Measurements from ENCODE around the gene OR10H1.
"Not testable (repeated sequence)": the region's sequence is repeated elsewhere in the genome, so short reads cannot be mapped to it uniquely, and the experiment has no call there.

OR10H1 gene

GRCh38 chr19:15815306-15815705 lies at the start of gene OR10H1:
OR10H1 (minus strand) TSS chr19:15815664; CDS start chr19:15808037, 7,627 bp downstream.
- H3K4me3 ChIP-seq (ENCODE audit: low read depth, low read length) = no peak within 1 kb of the TSS

DNA sequence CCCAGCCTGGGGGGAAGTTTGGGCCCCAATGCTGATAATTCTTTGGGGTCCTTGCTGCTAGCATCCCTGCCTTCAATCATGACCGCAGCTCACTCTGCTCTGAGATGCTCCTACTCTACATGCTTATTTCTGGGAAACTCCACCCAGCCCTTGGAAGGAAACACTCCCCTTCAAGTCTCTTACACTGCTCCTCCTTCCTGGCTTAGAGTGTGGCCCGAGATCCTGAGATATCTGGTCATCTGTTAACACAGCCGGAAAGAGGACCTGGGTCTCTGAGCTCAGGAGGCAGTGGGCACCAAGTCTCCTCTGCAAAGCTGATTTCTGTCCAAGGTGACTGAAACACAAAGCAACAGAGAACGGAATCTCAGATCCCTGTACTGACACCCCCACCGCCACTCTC lies 49.4 kb upstream of the OR10H1 start:
- H3K4me3 ChIP-seq (ENCODE audit: low read depth, low read length) = no peak overlapping the region

GRCh38 chr19:15863272-15863671 lies 47.8 kb upstream of the OR10H1 start:
- no peak overlapping the region for H3K4me3 ChIP-seq (ENCODE audit: low read depth, low read length)

DNA sequence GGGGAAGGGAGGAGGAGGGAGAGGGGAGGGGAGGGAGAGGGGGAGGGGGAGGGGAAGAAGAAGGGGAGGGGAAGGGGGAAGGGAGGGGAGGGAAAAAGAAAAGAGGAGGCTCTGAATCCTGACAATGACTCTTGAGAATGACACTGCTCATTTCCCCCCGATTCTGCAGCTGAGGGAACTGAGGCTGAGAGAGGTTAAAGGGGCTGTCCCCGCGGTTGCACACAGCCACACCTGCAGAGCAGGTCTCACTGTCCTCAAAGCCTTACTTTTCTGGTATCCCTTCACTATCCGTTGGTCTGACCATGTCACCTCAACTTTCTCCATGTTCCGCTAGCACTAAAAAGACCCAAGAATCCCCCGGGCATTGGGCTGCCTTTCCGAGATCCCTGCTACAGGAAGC lies 47.0 kb upstream of the OR10H1 start:
- no peak overlapping the region for H3K4me3 ChIP-seq (ENCODE audit: low read depth, low read length)

DNA sequence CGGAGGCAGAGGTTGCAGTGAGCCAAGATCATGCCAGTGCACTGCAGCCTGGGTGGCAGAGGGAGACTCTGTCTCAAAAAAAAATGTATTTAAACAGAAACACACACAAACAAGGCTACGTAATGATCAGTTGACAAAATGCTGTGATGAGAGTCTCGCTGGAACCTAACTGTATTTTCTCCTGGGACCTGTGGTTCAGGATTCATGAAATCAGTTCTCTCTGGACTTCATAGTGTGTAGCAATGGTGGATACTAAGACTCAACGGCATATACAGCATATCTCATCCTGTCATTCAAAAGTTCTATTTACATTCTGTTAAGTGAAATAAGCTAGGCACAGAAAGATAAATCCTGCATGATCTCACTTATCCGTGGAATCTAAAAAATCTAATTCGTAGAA lies 45.1 kb upstream of the OR10H1 start:
- H3K4me3 ChIP-seq (ENCODE audit: low read depth, low read length) = no peak overlapping the region

- no peak overlapping the region for H3K4me3 ChIP-seq (ENCODE audit: low read depth, low read length)
Observed at GRCh38 chr19:15859187-15859586, 43.7 kb upstream of the OR10H1 start.

DNA sequence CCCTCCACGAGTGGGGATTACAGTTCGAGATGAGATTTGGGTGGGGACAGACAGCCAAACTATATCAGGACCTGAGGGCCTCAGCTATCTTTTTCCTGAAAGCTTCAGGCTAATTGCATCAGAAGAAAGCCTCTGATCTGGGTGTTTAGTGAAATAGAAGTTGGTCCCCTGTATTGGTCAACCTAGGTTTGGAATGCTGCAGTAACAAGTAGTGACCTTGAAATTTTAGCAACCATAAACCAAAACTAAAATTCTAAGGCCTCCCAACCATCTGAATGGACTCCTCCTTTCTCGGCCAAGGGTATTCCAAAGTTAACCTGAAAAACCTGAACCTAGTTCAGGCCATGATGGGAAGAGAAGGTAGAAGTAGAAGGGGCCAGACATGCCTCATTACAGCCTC lies 34.9 kb upstream of the OR10H1 start:
- H3K4me3 ChIP-seq (ENCODE audit: low read depth, low read length) = no peak overlapping the region

- no peak overlapping the region for H3K4me3 ChIP-seq (ENCODE audit: low read depth, low read length)
Observed at GRCh38 chr19:15846923-15847322, 31.5 kb upstream of the OR10H1 start.

DNA sequence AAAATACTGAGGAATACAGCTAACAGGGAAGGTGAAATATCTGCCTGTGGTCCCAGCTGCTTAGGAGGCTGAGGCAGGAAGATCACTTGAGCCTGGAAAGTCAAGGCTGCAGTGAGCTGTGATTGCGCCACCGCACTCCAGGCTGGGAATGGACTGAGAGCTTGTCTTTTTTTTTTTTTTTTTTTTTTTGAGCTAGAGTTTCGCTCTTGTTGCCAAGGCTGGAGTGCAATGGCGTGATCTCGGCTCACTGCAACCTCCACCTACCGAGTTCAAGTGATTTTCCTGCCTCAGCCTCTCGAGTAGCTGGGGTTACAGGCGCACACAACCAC lies 28.4 kb upstream of the OR10H1 start:
- not testable (repeated sequence) for H3K4me3 ChIP-seq (ENCODE audit: low read depth, low read length)

DNA sequence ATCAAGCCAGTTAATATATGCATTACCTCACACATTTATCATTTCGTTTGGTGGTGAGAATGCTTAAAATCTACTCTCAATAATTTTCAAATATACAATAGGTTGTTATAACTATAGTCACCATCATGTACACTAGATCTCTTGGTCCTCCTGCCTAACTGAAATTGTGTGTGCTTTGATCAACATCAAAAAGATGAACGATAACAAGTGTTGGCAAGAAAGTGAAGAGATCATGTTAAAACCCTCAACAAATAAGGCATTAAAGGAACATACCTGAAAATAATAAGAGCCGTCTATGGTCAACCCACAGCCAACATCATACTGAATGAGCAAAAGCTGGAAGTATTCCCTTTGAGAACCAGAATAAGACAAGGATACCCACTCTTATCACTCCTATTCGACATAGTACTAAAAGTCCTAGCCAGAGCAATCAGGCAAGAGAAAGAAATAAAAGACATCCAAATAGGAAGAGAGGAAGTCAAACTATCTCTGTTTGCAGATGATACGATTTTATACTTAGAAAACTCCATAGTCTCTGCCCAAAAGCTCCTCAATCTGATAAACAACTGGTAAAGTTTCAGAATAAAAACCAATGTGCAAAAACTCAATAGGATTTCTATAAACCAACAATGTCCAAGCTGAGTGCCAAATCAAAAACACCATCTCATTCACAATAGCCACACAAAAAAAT lies 27.9 kb upstream of the OR10H1 start:
- H3K4me3 ChIP-seq (ENCODE audit: low read depth, low read length) = no peak overlapping the region

DNA sequence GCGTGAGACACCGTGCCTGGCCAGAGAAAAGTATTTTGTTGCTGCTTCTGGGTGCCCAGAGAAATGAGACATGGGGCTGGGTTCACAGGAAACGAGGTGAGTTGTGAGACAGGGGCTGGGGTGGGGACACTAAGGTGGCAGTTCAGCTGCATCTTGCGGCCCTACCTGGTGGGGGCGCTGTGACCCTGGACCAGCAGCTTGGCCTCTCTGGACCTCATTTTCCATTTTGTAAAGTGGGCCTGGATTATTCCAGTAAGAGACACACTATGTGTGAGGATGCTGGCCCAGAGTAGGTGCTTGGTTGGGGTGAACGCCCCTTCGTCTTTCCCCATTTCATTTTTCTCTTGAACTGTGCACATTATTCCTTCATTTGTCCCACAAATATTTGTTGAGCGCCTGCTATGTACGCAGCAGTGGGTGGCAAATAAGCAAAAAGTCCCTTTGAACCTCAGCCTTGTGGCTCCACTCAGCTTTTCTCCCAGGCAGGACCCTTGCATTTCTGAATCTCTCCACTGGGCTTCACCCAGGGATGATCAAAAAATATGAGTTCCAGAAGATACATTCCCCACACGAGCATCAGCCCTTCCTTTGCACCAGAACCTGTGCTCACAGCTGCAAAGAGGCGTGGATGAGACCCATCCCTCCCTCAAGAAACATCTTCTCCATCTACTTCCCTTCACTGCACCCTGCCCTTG lies 26.6 kb upstream of the OR10H1 start:
- no peak overlapping the region for H3K4me3 ChIP-seq (ENCODE audit: low read depth, low read length)

GRCh38 chr19:15840833-15841232 lies 25.4 kb upstream of the OR10H1 start:
- no peak overlapping the region for H3K4me3 ChIP-seq (ENCODE audit: low read depth, low read length)

GRCh38 chr19:15839888-15840287 lies 24.4 kb upstream of the OR10H1 start:
- H3K4me3 ChIP-seq (ENCODE audit: low read depth, low read length) = not testable (repeated sequence)

GRCh38 chr19:15838351-15838750 lies 22.9 kb upstream of the OR10H1 start:
- no peak overlapping the region for H3K4me3 ChIP-seq (ENCODE audit: low read depth, low read length)

GRCh38 chr19:15837221-15837731 lies 21.8 kb upstream of the OR10H1 start:
- H3K4me3 ChIP-seq (ENCODE audit: low read depth, low read length) = peak overlapping the region; percentile 13

GRCh38 chr19:15836330-15837220 lies 21.1 kb upstream of the OR10H1 start:
- peak overlapping the region; percentile 62 for H3K4me3 ChIP-seq (ENCODE audit: low read depth, low read length)

DNA sequence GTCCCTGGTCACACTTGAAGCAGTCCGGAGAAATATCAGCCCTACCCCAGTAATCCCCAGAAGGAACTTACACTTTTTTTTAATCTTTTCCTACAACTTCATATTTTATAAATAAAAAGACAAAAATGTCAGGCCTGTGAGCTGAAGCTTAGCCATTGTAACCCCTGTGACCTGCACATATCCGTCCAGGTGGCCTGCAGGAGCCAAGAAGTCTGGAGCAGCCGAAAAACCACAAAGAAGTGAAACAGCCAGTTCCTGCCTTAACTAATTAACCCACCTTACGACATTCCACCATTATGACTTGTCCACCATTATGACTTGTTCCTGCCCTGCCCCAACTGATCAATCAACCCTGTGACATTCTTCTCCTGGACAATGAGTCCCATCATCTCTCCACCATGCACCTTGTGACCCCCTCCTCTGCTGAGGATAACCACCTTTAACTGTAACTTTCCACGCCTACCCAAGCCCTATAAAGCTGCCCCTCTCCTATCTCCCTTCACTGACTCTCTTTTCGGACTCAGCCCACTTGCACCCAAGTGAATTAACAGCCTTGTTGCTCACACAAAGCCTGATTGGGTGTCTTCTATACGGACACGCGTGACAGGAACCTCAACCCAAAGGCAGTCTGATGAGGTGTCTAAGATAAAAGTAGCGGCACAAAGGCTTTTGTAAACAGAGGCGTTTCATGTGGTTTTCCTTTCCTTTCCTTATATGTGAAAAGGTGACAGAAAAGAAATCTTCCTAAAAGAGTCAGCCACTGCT lies 20.3 kb upstream of the OR10H1 start:
- H3K4me3 ChIP-seq (ENCODE audit: low read depth, low read length) = peak overlapping the region; percentile 62

- not testable (repeated sequence) for H3K4me3 ChIP-seq (ENCODE audit: low read depth, low read length)
Observed at GRCh38 chr19:15834232-15834631, 18.8 kb upstream of the OR10H1 start.

DNA sequence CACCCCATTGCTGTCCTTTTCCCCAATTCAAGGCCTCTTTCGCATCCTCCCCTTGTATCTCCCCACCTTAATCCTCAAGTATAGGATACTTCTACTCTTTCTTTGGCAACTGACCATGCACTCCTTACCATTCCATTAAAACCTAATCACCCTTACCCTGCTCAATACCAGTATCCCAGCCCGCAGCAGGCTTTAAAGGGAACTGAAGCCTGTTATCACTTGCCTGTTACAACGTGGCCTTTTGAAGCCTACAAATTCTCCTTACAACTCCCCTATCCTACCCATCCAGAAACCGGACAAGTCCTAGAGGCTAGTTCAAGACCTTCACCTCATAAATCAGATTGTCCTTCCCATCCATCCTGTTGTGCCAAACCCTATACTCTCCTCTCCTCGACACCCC lies 16.2 kb upstream of the OR10H1 start:
- no peak overlapping the region for H3K4me3 ChIP-seq (ENCODE audit: low read depth, low read length)

DNA sequence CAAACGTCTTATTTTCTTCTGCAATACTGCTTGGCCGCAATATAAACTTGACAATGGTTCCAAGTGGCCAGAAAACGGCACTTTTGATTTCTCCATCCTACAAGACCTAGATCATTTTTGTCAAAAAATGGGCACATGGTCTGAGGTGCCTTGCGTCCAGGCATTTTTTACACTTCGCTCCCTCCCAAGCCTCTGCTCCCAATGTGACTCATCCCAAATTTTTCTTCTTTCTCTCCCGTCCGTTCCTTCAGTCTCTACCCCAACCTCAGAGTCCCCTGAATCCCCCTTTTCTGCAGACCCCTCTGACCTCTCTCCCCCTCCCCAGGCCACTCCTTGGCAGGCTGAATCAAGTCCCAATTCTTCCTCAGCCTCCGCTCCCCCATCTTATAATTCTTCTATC lies 14.3 kb upstream of the OR10H1 start:
- no peak overlapping the region for H3K4me3 ChIP-seq (ENCODE audit: low read depth, low read length)

- no peak overlapping the region for H3K4me3 ChIP-seq (ENCODE audit: low read depth, low read length)
Observed at GRCh38 chr19:15829306-15829698, 13.8 kb upstream of the OR10H1 start.

All from iPS-11a (cell line).